Measurements from ENCODE around the gene ZNF598.

Gene ZNF598

GRCh38 chr16:1998852-1999801, 10.5 kb downstream of the ZNF598 start:
- Histone ChIP-seq H3K79me2 (ENCODE audit: control insufficient read depth, low read length) (peaks cover 27% of the 10 kb centered on the region), H3K4me1 (ENCODE audit: control insufficient read depth, low read length) (peaks cover 6% of the 10 kb centered on the region), H3K27ac (ENCODE audit: low read depth, low read length) (no peak overlapping the region), H4K20me1 (ENCODE audit: control insufficient read depth, insufficient read depth, low read depth, low read length) (peaks cover 10% of the 10 kb centered on the region), H3F3A (ENCODE audit: control insufficient read depth, insufficient read depth) (peaks cover 17% of the 10 kb centered on the region), H3K36me3 (ENCODE audit: control insufficient read depth, low read length) (peaks cover 80% of the 10 kb centered on the region), H3K4me3 (ENCODE audit: low read length) (no peak overlapping the region), H3K9me3 (ENCODE audit: control insufficient read depth, insufficient read depth, low read length) (no peaks in the 10 kb centered on the region), H3K4me2 (ENCODE audit: low read length) (no peak overlapping the region), H3K9me2 (replicated peaks; ENCODE audit: control insufficient read depth, low read length) (no peaks in the 10 kb centered on the region), H3K27me3 (ENCODE audit: control insufficient read depth, low read length) (no peaks in the 10 kb centered on the region)
- TF ChIP-seq EZH2phosphoT487 (IDR thresholded peaks at IDR 0.05; ENCODE audit: borderline replicate concordance, low read length) (no peak), CTCF (IDR thresholded peaks at IDR 0.05; ENCODE audit: low read depth, low read length, poor library complexity, severe bottlenecking) (no peak)

GRCh38 chr16:1998360-1998835, 11.2 kb downstream of the ZNF598 start:
- Histone ChIP-seq H3F3A (ENCODE audit: control insufficient read depth, insufficient read depth) (peaks cover 24% of the 10 kb centered on the region), H3K4me1 (ENCODE audit: control insufficient read depth, low read length) (peaks cover 10% of the 10 kb centered on the region), H3K27me3 (ENCODE audit: control insufficient read depth, low read length) (no peaks in the 10 kb centered on the region), H3K36me3 (ENCODE audit: control insufficient read depth, low read length) (peaks cover 75% of the 10 kb centered on the region), H3K79me2 (ENCODE audit: control insufficient read depth, low read length) (peaks cover 20% of the 10 kb centered on the region), H3K4me2 (ENCODE audit: low read length) (no peak overlapping the region), H3K9me2 (replicated peaks; ENCODE audit: control insufficient read depth, low read length) (no peaks in the 10 kb centered on the region), H4K20me1 (ENCODE audit: control insufficient read depth, insufficient read depth, low read depth, low read length) (peaks cover 7% of the 10 kb centered on the region), H3K4me3 (ENCODE audit: low read length) (no peak overlapping the region), H3K9me3 (ENCODE audit: control insufficient read depth, insufficient read depth, low read length) (no peaks in the 10 kb centered on the region), H3K27ac (ENCODE audit: low read depth, low read length) (no peak overlapping the region)
- TF ChIP-seq EZH2phosphoT487 (IDR thresholded peaks at IDR 0.05; ENCODE audit: borderline replicate concordance, low read length) (no peak), CTCF (IDR thresholded peaks at IDR 0.05; ENCODE audit: low read depth, low read length, poor library complexity, severe bottlenecking) (no peak)

- Histone ChIP-seq H3F3A (ENCODE audit: control insufficient read depth, insufficient read depth) (peaks cover 24% of the 10 kb centered on the region), H3K4me3 (ENCODE audit: low read length) (no peak overlapping the region), H3K27me3 (ENCODE audit: control insufficient read depth, low read length) (no peaks in the 10 kb centered on the region), H3K9me3 (ENCODE audit: control insufficient read depth, insufficient read depth, low read length) (peaks cover 1% of the 10 kb centered on the region; the same call in 1 of the 2 replicates), H3K27ac (ENCODE audit: low read depth, low read length) (no peak overlapping the region), H4K20me1 (ENCODE audit: control insufficient read depth, insufficient read depth, low read depth, low read length) (no peaks in the 10 kb centered on the region; the same call in 1 of the 2 replicates), H3K9me2 (replicated peaks; ENCODE audit: control insufficient read depth, low read length) (no peaks in the 10 kb centered on the region), H3K4me2 (ENCODE audit: low read length) (no peak overlapping the region), H3K4me1 (ENCODE audit: control insufficient read depth, low read length) (peaks cover 17% of the 10 kb centered on the region), H3K79me2 (ENCODE audit: control insufficient read depth, low read length) (peaks cover 13% of the 10 kb centered on the region), H3K36me3 (ENCODE audit: control insufficient read depth, low read length) (peaks cover 72% of the 10 kb centered on the region)
- TF ChIP-seq EZH2phosphoT487 (IDR thresholded peaks at IDR 0.05; ENCODE audit: borderline replicate concordance, low read length) (no peak), CTCF (IDR thresholded peaks at IDR 0.05; ENCODE audit: low read depth, low read length, poor library complexity, severe bottlenecking) (no peak)
These were observed 11.9 kb downstream of the ZNF598 start for GRCh38 chr16:1997494-1998359.
